Thoracic aorta (tissue), 2 donors: ENCODE results near the gene TRNP1. TPM values are rescaled to one million over a fixed set of nuclear protein-coding genes. Genes with fewer than 3 reads are reported as not detected.

Experiments
- ATAC-seq: fragments of 150-250 bp; one replicate; pipeline ENCODE4 v1.8.0; 2017; ENCODE audit warnings: low read depth; ENCODE audit not compliant: insufficient number of reproducible peaks, low FRiP score
- DNase-seq: peaks from one replicate; pipeline ENCODE4 v3.0.0-alpha.2; 2020; ENCODE audit warnings: low spot score
- H3K27ac ChIP-seq, 2 donors: fragments of 200-600 bp; sonication (generic); 1 replicate in 1 of 2; 2 replicates in 1 of 2; pipeline ENCODE4 v1.5.1; 2016; ENCODE audit warnings: mild to moderate bottlenecking in 2 of 2, moderate library complexity in 2 of 2
- H3K27me3 ChIP-seq: fragments of 200-600 bp; sonication (generic); replicated peaks from 2 replicates; pipeline ENCODE4 v1.6.0; 2016; ENCODE audit warnings: mild to moderate bottlenecking; ENCODE audit not compliant: insufficient read depth
- H3K36me3 ChIP-seq: fragments of 200-600 bp; sonication (generic); one replicate; pipeline ENCODE4 v1.5.1; 2016
- H3K4me1 ChIP-seq, 2 donors: fragments of 200-600 bp; sonication (generic); 1 replicate in 1 of 2; 2 replicates in 1 of 2; pipeline versions ENCODE4 v1.5.1 to v1.6.0; 2016; ENCODE audit warnings: low read depth in 2 of 2, mild to moderate bottlenecking in 1 of 2; ENCODE audit not compliant: control insufficient read depth in 1 of 2
- H3K4me3 ChIP-seq: fragments of 200-600 bp; sonication (generic); 2 replicates; pipeline ENCODE4 v1.5.1; 2016; ENCODE audit warnings: mild to moderate bottlenecking
- H3K9me3 ChIP-seq: fragments of 200-600 bp; sonication (generic); 2 replicates; pipeline ENCODE4 v1.5.1; 2016
- CTCF ChIP-seq: fragments of 200-600 bp; sonication (generic); IDR thresholded peaks from one replicate; pipeline ENCODE4 v1.5.1; 2019; ENCODE audit warnings: antibody characterized with exemption
- total RNA-seq, 2 donors: library from RNA; depleted of rRNA; stranded (reverse); fragments of >200 nt; gene quantifications; one replicate each; pipeline versions ENCODE4 v1.1.0 to v1.2.3, GENCODE V29; 2016

TRNP1 gene
- total RNA-seq, 2 donors from 2014 or later = 26.4 to 34.9 TPM

GRCh38 chr1:27010226-27010994 is 16.9 kb downstream of the TRNP1 start:
- DNase-seq (no peak), ATAC-seq (no peak)
- peak overlapping the region; percentile 84 to 91 for H3K27ac ChIP-seq
- peaks cover 9 to 59% of the 10 kb centered on the region in 2 donors for H3K4me1 ChIP-seq
- peak overlapping the region; percentile 87 for H3K4me3 ChIP-seq
- no peaks in the 10 kb centered on the region for H3K27me3 ChIP-seq
- H3K36me3 ChIP-seq = peaks cover 13% of the 10 kb centered on the region
- no peaks in the 10 kb centered on the region for H3K9me3 ChIP-seq
- TF ChIP-seq CTCF = no peak

DNA sequence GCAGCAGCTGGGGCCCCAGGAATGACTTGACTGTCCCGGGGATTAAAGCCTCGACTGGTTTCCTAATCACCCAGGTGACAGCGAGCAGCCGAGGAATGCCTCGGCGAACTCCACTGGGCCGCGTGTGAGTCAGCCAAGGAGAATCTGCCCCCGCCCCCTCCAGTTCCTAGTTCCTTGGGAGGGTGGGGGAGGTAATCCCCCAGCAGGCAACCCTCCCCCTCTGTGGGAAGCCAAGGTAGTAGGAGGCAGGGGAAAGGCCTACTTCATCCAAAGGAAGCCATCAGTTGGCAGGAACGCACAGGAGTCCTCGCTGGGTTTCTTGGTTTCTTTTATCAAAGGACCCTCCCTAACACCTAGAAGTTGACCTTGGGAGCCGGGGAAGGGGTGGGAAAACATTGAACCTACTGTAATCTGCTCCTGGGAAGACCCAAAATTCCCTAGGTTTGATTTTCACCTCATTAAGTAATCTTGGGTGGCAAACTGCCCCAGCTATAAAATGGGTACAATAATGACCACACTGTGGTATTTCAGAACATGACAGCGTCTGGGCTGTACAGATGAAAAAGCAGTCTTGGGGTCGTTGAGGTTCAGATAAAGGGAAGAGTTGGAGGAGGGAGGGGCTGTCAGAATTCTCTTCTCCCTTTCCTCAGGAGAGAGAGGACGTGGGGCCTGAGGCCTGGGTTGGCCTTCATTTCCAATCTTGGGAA is 17.7 kb downstream of the TRNP1 start:
- no peak for TF ChIP-seq CTCF
- peak overlapping the region; percentile 84 to 91 for H3K27ac ChIP-seq
- no peaks in the 10 kb centered on the region for H3K9me3 ChIP-seq
- H3K36me3 ChIP-seq = peaks cover 5% of the 10 kb centered on the region
- H3K27me3 ChIP-seq = no peaks in the 10 kb centered on the region
- H3K4me1 ChIP-seq = peaks cover 9 to 51% of the 10 kb centered on the region in 2 donors
- peak overlapping the region; percentile 87 for H3K4me3 ChIP-seq
- peak; percentile 60 for DNase-seq
- ATAC-seq = peak; percentile 27

- peaks cover 9 to 42% of the 10 kb centered on the region in 2 donors for H3K4me1 ChIP-seq
- H3K27me3 ChIP-seq = no peaks in the 10 kb centered on the region
- no peak for TF ChIP-seq CTCF
- DNase-seq (no peak), ATAC-seq (no peak)
- peak overlapping the region; percentile 87 for H3K4me3 ChIP-seq
- no peaks in the 10 kb centered on the region for H3K36me3 ChIP-seq
- H3K9me3 ChIP-seq = no peaks in the 10 kb centered on the region
- H3K27ac ChIP-seq = peak overlapping the region; percentile 84 to 91
Measured at GRCh38 chr1:27011976-27012563, 18.6 kb downstream of the TRNP1 start.

DNA sequence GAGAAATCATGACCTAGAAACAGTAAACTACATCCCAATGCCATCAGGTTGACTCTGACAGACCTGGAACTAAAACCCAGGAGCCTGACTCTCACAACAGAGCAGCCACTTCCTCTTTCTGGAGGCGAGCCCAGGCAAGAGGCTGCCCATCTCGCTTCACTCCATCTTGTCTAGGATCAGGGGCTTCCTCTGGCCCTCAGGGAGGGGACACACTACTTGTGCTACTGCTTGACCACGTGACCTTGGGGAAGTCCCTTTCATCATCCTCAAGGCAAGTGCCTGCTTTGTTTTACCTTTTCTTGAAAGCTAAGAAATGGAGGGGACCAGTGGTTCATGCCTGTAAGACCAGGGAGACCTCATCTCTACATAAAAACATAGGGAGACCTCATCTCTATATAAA is 21.8 kb downstream of the TRNP1 start:
- Histone ChIP-seq H3K9me3 (no peaks in the 10 kb centered on the region), H3K27ac (no peak overlapping the region), H3K27me3 (no peaks in the 10 kb centered on the region), H3K36me3 (no peaks in the 10 kb centered on the region), H3K4me3 (no peak overlapping the region), H3K4me1 (peaks cover 0 to 10% of the 10 kb centered on the region in 2 donors)
- TF ChIP-seq CTCF = no peak
- ATAC-seq (no peak), DNase-seq (no peak)

DNA sequence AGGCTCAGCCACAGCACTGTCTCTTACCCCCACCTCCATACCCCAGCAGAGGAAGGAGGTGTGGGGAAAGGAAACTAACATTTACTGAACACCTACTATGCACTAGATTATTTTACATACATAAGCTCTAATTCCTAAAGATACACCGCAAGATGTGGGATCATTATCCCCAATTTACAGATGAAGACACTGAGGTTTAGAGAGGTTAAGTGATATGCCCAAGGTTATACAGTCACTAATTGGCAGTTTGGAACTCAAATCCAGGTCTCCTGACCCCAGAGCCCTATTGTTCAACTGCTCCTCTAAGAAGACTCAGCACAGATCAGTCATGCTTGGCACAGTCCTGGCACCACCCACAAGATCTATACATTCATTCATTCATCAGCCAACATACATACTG is 22.9 kb downstream of the TRNP1 start:
- no peaks in the 10 kb centered on the region for H3K9me3 ChIP-seq
- H3K4me3 ChIP-seq = no peak overlapping the region
- no peaks in the 10 kb centered on the region for H3K27me3 ChIP-seq
- no peak for TF ChIP-seq CTCF
- no peak for DNase-seq
- no peak overlapping the region for H3K27ac ChIP-seq
- H3K36me3 ChIP-seq = no peaks in the 10 kb centered on the region
- ATAC-seq = no peak
- H3K4me1 ChIP-seq = peaks cover 0 to 5% of the 10 kb centered on the region in 2 donors
